ENCODE measurements around the gene WDR64. TPM values are rescaled to one million over a fixed set of nuclear protein-coding genes. Genes with fewer than 3 reads are reported as not detected.

The WDR64 gene
- total RNA-seq, 1 donor: not detected

DNA sequence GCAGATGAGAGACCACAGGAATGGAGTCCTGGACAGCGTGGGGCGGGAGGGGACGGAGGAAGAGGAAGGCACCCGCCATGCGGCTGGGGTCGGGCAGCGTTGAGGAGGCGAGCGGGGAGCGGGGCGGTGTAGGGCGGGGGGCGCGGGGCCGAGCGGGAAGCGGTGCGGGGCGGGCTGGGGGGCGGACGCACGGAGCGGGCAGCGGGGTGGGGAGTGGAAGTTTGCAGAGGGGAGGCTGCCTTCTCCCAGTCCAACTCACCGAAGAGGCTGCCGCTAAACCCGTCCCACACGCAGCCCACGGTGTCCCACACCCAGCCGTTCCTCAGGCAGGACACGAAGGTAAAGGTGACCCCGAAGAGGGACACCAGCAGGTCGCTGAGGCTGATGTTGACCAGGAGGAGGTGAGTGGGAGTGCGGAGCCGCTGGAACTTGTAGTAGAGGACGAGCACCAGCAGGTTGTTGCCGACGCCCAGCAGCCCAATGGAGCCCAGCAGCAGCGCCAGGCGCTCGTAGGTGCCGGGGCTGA lies 12.4 kb upstream of the WDR64 start:
- peak overlapping the region; percentile 79 for H3K4me3 ChIP-seq (ENCODE audit: insufficient read depth, low read length)
- H4K20me1 ChIP-seq (ENCODE audit: insufficient read depth, low read length): no peaks in the 10 kb centered on the region
- peak overlapping the region; percentile 79 for H3K4me2 ChIP-seq (ENCODE audit: insufficient read depth, low read length)
- H3K4me1 ChIP-seq (ENCODE audit: insufficient read depth, low read length): peaks cover 11% of the 10 kb centered on the region
- peaks cover 7% of the 10 kb centered on the region for H3K36me3 ChIP-seq (ENCODE audit: insufficient read depth, low read length)
- peak; percentile 73 for DNase-seq (ENCODE audit: insufficient read length, low spot score, missing footprints)
- peak overlapping the region; percentile 44 for H3K27ac ChIP-seq (ENCODE audit: low read depth, low read length)
- H3K27me3 ChIP-seq (ENCODE audit: insufficient read depth, low read length): no peaks in the 10 kb centered on the region
- H3K9me3 ChIP-seq (ENCODE audit: low read depth, low read length): no peaks in the 10 kb centered on the region
- peak overlapping the region; percentile 84 for H2AFZ ChIP-seq (ENCODE audit: low read length)
- H3K79me2 ChIP-seq (ENCODE audit: insufficient read depth, low read length): peaks cover 14% of the 10 kb centered on the region
- TF ChIP-seq, protein P1, sequence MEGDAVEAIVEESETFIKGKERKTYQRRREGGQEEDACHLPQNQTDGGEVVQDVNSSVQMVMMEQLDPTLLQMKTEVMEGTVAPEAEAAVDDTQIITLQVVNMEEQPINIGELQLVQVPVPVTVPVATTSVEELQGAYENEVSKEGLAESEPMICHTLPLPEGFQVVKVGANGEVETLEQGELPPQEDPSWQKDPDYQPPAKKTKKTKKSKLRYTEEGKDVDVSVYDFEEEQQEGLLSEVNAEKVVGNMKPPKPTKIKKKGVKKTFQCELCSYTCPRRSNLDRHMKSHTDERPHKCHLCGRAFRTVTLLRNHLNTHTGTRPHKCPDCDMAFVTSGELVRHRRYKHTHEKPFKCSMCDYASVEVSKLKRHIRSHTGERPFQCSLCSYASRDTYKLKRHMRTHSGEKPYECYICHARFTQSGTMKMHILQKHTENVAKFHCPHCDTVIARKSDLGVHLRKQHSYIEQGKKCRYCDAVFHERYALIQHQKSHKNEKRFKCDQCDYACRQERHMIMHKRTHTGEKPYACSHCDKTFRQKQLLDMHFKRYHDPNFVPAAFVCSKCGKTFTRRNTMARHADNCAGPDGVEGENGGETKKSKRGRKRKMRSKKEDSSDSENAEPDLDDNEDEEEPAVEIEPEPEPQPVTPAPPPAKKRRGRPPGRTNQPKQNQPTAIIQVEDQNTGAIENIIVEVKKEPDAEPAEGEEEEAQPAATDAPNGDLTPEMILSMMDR (IDR thresholded peaks at IDR 0.05; ENCODE audit: extremely low read depth, low read depth, low read length): no peak

DNA sequence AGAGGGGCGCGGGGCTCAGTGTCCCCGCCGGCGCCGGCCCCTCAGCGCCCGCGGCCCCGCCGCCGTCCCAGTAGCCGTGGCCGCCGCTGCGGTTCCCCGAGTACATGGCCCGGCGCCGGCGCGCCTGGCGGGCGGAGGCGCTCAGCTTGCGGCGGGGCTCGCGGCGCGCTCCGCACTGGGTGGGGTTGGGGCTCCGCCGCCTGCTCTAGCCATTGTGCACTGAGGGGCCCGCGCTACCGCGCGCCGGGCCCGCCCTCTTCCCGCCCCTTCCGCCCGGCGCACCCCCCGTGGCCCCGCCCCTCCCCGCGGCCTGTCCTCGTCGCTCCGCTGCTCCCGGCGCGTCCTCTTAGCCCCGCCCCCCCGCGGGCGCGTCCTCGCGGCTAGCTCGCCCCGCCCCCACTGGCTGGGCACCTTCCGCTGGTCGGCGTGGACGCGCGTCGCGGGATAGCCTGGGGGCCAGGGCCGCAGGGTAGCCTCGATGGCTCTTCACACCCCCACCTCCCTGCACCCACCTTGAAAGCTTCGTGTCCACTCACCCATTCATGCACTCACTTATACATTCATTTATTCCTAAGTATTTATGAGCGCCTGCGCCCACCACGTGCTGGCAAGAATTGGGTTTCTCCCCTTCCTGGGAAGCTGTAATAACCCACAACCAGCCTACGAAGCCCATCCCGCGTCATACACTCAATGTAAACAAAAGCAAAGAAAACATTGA lies 11.8 kb upstream of the WDR64 start, which contains the start of the genes CHML and OPN3:
Gene CHML, minus strand, starts transcription at position 221 of the 718 bp plus-strand sequence. CDS start 4,603 bp downstream, outside the sequence.
Gene OPN3, minus strand, starts transcription at position 221 of the 718 bp plus-strand sequence. Its CDS starts 115 bp downstream, at position 106.
- Histone ChIP-seq H3K9me3 (ENCODE audit: low read depth, low read length) (no peaks in the 10 kb centered on the region), H3K27me3 (ENCODE audit: insufficient read depth, low read length) (no peaks in the 10 kb centered on the region), H3K79me2 (ENCODE audit: insufficient read depth, low read length) (peaks cover 14% of the 10 kb centered on the region), H3K27ac (ENCODE audit: low read depth, low read length) (peak within 1 kb of the TSS; percentile 44), H3K4me1 (ENCODE audit: insufficient read depth, low read length) (peaks cover 11% of the 10 kb centered on the region), H4K20me1 (ENCODE audit: insufficient read depth, low read length) (no peaks in the 10 kb centered on the region), H2AFZ (ENCODE audit: low read length) (peak within 1 kb of the TSS; percentile 88), H3K4me3 (ENCODE audit: insufficient read depth, low read length) (peak within 1 kb of the TSS; percentile 79), H3K4me2 (ENCODE audit: insufficient read depth, low read length) (peak within 1 kb of the TSS; percentile 82), H3K36me3 (ENCODE audit: insufficient read depth, low read length) (peaks cover 4% of the 10 kb centered on the region)
- TF ChIP-seq, protein P1 (IDR thresholded peaks at IDR 0.05; ENCODE audit: extremely low read depth, low read depth, low read length): no peak
- DNase-seq (ENCODE audit: insufficient read length, low spot score, missing footprints): peak; percentile 98

DNA sequence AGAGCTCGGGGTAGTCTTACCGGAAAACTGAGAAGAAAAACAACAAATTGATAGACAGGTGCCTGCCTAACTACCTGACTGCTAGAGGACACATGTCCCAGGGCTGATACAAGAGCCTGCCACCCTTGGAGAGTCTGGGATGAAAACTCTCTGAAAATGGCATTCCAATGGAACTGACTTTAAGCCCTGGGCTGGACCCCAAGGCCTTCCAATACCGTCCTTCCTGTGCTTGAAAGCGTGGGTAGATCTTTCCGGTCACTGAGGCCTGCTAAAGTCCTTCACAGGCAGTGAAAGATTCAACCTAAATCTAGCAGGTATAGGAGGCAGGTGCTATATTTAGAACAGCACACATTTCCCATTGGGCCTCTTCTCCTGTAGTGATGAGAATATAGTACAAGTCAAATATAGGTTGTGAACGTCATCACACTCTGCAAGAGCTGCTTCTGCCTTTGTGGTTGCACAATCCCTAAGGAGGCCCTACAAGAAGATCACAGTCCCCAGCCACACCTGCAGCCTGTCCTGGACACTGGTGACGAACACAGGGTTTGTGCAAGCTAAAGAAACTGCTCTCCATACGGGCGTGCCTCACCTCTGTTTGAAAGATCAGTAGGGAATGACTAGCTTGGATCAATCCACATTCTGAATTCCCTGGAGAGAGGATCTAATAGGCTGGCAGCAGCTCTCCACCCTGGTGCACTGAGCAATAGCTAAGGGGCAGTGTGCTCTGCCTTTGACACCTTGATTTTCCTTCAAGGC lies 11.0 kb upstream of the WDR64 start:
- Histone ChIP-seq H3K79me2 (ENCODE audit: insufficient read depth, low read length) (peaks cover 14% of the 10 kb centered on the region), H4K20me1 (ENCODE audit: insufficient read depth, low read length) (no peaks in the 10 kb centered on the region), H2AFZ (ENCODE audit: low read length) (peak overlapping the region; percentile 88), H3K27ac (ENCODE audit: low read depth, low read length) (peak overlapping the region; percentile 15), H3K27me3 (ENCODE audit: insufficient read depth, low read length) (no peaks in the 10 kb centered on the region), H3K4me3 (ENCODE audit: insufficient read depth, low read length) (peak overlapping the region; percentile 79), H3K4me2 (ENCODE audit: insufficient read depth, low read length) (peak overlapping the region; percentile 82), H3K4me1 (ENCODE audit: insufficient read depth, low read length) (peaks cover 11% of the 10 kb centered on the region), H3K36me3 (ENCODE audit: insufficient read depth, low read length) (no peaks in the 10 kb centered on the region), H3K9me3 (ENCODE audit: low read depth, low read length) (no peaks in the 10 kb centered on the region)
- peak; percentile 31 for DNase-seq (ENCODE audit: insufficient read length, low spot score, missing footprints)
- TF ChIP-seq, protein P1 (IDR thresholded peaks at IDR 0.05; ENCODE audit: extremely low read depth, low read depth, low read length): no peak
